ENCODE data around the gene HCN3. TPM values are rescaled to one million over a fixed set of nuclear protein-coding genes. Genes with fewer than 3 reads are reported as not detected.

HCN3 gene
- total and polyA plus RNA-seq, 2 of the 13 experiments (the other 11 are each of a cell fraction or from before 2014, with no cell fraction given): 2.4 to 10.2 TPM

DNA sequence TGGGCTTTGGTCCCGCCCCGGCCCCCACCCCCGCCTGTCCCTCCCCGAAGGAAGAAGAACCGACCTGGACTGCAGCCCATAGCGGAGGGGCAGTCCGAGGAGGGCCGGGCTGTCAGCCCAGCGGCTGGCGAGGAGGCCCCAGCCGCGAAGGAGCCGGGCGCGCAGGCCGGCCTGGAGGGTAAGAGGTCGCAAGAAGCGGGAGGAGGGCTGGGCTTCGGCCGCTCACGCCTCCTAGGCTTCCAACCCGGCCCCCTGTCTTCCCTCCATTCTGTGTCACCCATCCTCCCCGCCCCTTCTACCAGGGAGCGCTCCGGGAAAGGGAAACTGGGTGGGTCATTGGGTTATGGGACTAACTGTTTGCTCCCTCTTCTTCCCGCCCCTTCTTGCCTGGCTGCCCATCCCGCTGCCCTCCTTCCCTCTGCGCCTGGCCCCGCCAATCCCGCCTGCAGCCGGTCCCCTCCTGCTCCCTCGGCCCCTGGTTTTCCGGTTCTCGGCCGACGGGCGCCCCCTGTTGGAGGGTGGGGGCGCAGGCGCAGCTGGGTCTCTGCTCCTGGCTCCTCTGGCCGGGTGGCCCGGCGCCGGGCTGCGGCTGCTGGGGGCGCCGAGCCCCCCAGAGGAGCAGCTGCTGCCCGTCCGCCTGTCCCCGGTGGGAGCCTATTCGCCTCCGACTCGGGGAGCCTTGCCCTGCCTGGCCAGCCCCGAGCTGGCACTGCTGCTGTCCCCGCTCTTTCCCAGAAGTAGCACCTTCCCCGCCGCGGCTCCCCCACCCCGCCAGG is 45.9 kb downstream of the HCN3 start (continued):
- TF ChIP-seq, protein P1, sequence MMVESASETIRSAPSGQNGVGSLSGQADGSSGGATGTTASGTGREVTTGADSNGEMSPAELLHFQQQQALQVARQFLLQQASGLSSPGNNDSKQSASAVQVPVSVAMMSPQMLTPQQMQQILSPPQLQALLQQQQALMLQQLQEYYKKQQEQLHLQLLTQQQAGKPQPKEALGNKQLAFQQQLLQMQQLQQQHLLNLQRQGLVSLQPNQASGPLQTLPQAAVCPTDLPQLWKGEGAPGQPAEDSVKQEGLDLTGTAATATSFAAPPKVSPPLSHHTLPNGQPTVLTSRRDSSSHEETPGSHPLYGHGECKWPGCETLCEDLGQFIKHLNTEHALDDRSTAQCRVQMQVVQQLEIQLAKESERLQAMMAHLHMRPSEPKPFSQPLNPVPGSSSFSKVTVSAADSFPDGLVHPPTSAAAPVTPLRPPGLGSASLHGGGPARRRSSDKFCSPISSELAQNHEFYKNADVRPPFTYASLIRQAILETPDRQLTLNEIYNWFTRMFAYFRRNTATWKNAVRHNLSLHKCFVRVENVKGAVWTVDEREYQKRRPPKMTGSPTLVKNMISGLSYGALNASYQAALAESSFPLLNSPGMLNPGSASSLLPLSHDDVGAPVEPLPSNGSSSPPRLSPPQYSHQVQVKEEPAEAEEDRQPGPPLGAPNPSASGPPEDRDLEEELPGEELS (CRISPR knock-in tag; IDR thresholded peaks at IDR 0.05): peak; percentile 33; the same call in 1 of the 2 replicates
- TF ChIP-seq NCOA1 (CRISPR knock-in tag; IDR thresholded peaks at IDR 0.05): no peak
- TF ChIP-seq MTF1 (CRISPR knock-in tag; IDR thresholded peaks at IDR 0.05): no peak
- TF ChIP-seq GATA4 (IDR thresholded peaks at IDR 0.05; ENCODE audit: borderline replicate concordance, low read depth): no peak
- no peak for TF ChIP-seq ZNF766 (CRISPR knock-in tag; IDR thresholded peaks at IDR 0.05; ENCODE audit: borderline replicate concordance)
- no peak for TF ChIP-seq MIER3 (CRISPR knock-in tag; IDR thresholded peaks at IDR 0.05; ENCODE audit: borderline replicate concordance)
- TF ChIP-seq NR3C1 (CRISPR knock-in tag; IDR thresholded peaks at IDR 0.05): no peak
- TF ChIP-seq FOXA3 (CRISPR knock-in tag; IDR thresholded peaks at IDR 0.05): peak; percentile 24; the same call in 1 of the 2 replicates
- TF ChIP-seq, protein P2, sequence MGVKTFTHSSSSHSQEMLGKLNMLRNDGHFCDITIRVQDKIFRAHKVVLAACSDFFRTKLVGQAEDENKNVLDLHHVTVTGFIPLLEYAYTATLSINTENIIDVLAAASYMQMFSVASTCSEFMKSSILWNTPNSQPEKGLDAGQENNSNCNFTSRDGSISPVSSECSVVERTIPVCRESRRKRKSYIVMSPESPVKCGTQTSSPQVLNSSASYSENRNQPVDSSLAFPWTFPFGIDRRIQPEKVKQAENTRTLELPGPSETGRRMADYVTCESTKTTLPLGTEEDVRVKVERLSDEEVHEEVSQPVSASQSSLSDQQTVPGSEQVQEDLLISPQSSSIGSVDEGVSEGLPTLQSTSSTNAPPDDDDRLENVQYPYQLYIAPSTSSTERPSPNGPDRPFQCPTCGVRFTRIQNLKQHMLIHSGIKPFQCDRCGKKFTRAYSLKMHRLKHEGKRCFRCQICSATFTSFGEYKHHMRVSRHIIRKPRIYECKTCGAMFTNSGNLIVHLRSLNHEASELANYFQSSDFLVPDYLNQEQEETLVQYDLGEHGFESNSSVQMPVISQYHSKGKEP (CRISPR knock-in tag; IDR thresholded peaks at IDR 0.05): no peak
- TF ChIP-seq ZNF530 (CRISPR knock-in tag; IDR thresholded peaks at IDR 0.05; ENCODE audit: low read depth): no peak
- TF ChIP-seq ZNF761 (CRISPR knock-in tag; conservative IDR thresholded peaks at IDR 0.05): peak; percentile 25; the same call in 1 of the 2 replicates
- TF ChIP-seq ZNF317 (CRISPR knock-in tag; IDR thresholded peaks at IDR 0.05): no peak
- TF ChIP-seq, protein P3, sequence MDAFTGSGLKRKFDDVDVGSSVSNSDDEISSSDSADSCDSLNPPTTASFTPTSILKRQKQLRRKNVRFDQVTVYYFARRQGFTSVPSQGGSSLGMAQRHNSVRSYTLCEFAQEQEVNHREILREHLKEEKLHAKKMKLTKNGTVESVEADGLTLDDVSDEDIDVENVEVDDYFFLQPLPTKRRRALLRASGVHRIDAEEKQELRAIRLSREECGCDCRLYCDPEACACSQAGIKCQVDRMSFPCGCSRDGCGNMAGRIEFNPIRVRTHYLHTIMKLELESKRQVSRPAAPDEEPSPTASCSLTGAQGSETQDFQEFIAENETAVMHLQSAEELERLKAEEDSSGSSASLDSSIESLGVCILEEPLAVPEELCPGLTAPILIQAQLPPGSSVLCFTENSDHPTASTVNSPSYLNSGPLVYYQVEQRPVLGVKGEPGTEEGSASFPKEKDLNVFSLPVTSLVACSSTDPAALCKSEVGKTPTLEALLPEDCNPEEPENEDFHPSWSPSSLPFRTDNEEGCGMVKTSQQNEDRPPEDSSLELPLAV (CRISPR knock-in tag; conservative IDR thresholded peaks at IDR 0.05; ENCODE audit: low read depth): no peak
- no peak for TF ChIP-seq FOXJ3 (CRISPR knock-in tag; IDR thresholded peaks at IDR 0.05; ENCODE audit: borderline replicate concordance)
- TF ChIP-seq KLF9 (CRISPR knock-in tag; IDR thresholded peaks at IDR 0.05; ENCODE audit: low read depth): no peak
- TF ChIP-seq ZNF136 (CRISPR knock-in tag; IDR thresholded peaks at IDR 0.05; ENCODE audit: low read depth): no peak
- TF ChIP-seq ATF7-NPFF (CRISPR knock-in tag; IDR thresholded peaks at IDR 0.05; ENCODE audit: low read depth): no peak
- TF ChIP-seq ZSCAN12 (CRISPR knock-in tag; IDR thresholded peaks at IDR 0.05): no peak
- TF ChIP-seq, protein P4, sequence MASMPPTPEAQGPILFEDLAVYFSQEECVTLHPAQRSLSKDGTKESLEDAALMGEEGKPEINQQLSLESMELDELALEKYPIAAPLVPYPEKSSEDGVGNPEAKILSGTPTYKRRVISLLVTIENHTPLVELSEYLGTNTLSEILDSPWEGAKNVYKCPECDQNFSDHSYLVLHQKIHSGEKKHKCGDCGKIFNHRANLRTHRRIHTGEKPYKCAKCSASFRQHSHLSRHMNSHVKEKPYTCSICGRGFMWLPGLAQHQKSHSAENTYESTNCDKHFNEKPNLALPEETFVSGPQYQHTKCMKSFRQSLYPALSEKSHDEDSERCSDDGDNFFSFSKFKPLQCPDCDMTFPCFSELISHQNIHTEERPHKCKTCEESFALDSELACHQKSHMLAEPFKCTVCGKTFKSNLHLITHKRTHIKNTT (CRISPR knock-in tag; IDR thresholded peaks at IDR 0.05): no peak
- peak; percentile 68; the same call in 1 of the 2 replicates for TF ChIP-seq ZSCAN31 (CRISPR knock-in tag; IDR thresholded peaks at IDR 0.05; ENCODE audit: low read depth)
- no peak for TF ChIP-seq ZNF160 (CRISPR knock-in tag; IDR thresholded peaks at IDR 0.05)
- no peak for TF ChIP-seq ZNF619 (CRISPR knock-in tag; IDR thresholded peaks at IDR 0.05)
- TF ChIP-seq ZNF709 (CRISPR knock-in tag; IDR thresholded peaks at IDR 0.05): 0 out of 2 replicates have a peak, but pooled peaks have one; percentile 43
